HG02623 (cell line): Measurements from ENCODE around the gene SYT4.
"Not testable (repeated sequence)": the region's sequence is repeated elsewhere in the genome, so short reads cannot be mapped to it uniquely, and the experiment has no call there.

Source experiments
- ATAC-seq: cut with Tn5 transposase; IDR thresholded peaks from one replicate; pipeline ENCODE4 v1.9.1; 2021; ENCODE audit warnings: moderate library complexity; ENCODE audit not compliant: unreplicated experiment

The SYT4 gene, protein sequence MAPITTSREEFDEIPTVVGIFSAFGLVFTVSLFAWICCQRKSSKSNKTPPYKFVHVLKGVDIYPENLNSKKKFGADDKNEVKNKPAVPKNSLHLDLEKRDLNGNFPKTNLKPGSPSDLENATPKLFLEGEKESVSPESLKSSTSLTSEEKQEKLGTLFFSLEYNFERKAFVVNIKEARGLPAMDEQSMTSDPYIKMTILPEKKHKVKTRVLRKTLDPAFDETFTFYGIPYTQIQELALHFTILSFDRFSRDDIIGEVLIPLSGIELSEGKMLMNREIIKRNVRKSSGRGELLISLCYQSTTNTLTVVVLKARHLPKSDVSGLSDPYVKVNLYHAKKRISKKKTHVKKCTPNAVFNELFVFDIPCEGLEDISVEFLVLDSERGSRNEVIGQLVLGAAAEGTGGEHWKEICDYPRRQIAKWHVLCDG

GRCh38 chr18:43277164-43277600, at the start of gene SYT4:
SYT4 (minus strand) TSS chr18:43277490; CDS start chr18:43277281, 209 bp downstream.
- no peak for ATAC-seq

DNA sequence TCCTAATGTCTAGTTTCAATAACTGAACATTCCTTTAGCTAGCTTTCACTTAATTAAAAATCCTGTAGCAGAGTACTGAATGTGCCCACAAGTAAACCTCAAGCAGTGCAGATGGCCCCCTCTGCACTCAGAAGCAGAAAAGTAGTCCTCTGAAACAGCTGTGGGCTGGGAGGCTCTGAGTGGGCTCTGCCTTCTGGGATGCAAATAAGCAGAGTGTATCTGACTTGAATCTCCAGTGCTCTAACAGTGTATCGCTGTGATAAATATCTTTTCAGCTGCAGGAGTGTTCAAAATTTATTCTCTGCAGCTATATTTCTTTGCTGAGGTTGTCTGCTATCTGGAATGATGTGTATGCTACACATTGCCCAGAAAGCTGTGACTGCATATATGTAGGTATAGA, 44.8 kb upstream of the SYT4 start:
- ATAC-seq: no peak

DNA sequence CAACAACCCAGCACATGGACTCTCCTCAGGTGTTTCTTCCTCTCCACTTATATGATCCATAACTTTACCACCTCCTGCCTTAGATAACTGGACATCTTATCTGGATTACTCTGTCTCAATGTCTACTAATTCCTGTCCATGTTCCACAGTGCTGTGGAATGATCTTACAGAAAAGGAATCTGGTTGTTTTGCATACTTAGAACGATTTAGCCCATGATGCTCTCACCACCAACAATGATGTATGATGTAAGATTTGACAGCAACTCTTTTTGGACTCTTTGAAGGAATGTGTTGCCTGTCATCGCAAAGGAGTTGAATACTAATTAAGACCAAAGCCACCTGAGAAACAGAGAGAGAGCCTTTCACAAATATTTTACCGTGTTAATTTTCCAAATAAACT, 37.7 kb upstream of the SYT4 start:
- ATAC-seq: no peak

GRCh38 chr18:43312891-43313290, 35.6 kb upstream of the SYT4 start:
- ATAC-seq: no peak

GRCh38 chr18:43310239-43310638, 32.9 kb upstream of the SYT4 start:
- no peak for ATAC-seq

GRCh38 chr18:43303376-43303775, 26.1 kb upstream of the SYT4 start:
- ATAC-seq: no peak

DNA sequence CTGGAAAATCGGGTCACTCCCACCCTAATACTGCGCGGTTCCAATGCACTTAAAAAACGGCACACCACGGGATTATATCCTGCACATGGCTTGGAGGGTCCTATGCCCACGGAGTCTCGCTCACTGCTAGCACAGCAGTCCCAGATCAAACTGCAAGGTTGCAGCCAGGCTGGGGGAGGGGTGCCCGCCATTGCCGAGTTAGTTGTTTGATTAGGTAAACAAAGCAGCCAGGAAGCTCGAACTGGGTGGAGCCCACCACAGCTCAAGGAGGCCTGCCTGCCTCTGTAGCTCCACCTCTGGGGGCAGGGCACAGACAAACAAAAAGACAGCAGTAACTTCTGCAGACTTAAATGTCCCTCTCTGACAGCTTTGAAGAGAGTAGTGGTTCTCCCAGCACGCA, 8.9 kb upstream of the SYT4 start:
- ATAC-seq: not testable (repeated sequence)

GRCh38 chr18:43283299-43283698, 6.0 kb upstream of the SYT4 start:
- no peak for ATAC-seq

- no peak for ATAC-seq
These were observed 1.9 kb upstream of the SYT4 start for GRCh38 chr18:43279015-43279744.

DNA sequence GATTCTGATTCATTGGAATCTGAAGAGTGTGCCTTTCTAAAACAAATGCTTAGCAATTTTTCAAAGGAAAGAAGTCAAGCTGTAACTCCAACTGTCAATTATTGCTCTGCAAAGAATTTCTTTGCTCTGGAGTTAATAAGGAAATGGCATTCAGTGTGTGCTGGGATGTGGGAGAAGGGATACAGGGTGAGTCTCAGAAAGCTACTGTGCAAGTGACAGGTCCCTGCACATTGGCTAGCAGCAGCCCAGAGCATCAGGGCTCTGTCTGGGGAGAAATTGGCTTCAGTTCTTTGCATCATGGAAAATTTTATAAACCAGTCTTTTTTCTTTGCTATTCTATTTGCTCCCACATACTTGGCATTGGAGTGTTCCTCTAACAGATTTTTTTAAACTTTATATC, 1.1 kb upstream of the SYT4 start:
- no peak for ATAC-seq

- no peak for ATAC-seq
These were observed 799 bp downstream of the SYT4 start for GRCh38 chr18:43276491-43276890.

DNA sequence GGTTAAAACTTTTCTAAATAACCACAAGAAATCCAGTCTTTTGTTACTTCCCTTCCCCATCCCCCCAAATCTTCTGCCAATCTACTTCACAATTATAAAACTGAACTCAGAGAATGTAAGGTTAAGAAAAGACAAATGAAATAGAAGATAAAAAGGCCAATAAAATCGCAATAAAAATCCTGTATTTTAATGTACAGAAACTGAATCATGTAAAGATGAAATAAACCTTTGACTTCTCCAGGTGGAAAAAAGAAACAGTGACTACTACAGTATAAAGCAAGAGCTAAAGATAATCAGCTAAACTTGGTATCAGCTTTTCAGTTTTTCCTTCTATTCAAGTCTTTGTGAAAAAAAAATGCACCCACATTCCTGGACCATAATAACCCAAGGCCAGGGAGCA, 1.7 kb downstream of the SYT4 start:
- no peak for ATAC-seq

- ATAC-seq: no peak
These were observed 2.8 kb downstream of the SYT4 start for GRCh38 chr18:43274526-43274925.

- ATAC-seq: peak; percentile 90
These were observed 5.5 kb downstream of the SYT4 start for GRCh38 chr18:43271593-43272432.

GRCh38 chr18:43267818-43268217, 9.5 kb downstream of the SYT4 start:
- no peak for ATAC-seq

- no peak for ATAC-seq
These were observed 11.8 kb downstream of the SYT4 start for GRCh38 chr18:43265465-43265864.

DNA sequence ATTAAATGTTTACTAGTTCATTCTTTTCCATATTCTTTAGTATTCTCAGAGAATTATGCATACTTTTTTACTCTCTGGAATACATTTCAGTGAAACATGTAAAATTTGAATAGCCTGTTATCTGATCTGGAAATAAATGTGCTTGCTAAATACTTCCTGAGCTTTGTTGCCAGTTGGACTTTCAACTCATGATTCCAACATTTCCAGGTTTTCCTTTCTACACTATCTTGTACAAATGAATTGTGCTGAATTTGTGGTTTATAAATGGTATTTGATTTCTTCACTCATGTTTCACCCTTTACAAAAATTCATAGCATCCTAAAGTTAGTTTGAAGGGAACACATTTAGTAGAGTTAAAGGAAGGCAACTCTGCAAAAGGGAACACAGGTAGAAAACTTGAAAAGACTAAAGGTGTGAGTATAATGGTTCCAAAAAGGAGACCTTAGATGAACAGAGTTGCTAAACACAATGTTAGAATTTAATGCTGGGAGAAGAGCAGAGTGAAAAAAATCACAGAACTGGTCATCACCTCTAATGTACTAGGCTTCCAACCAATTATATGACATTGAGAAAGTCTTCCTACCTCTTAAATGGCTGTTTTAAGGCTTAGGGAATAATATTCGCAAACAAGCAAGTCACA, 28.6 kb downstream of the SYT4 start:
- ATAC-seq: no peak

- ATAC-seq: no peak
These were observed 29.3 kb downstream of the SYT4 start for GRCh38 chr18:43247944-43248343.

GRCh38 chr18:43238429-43238828, 38.9 kb downstream of the SYT4 start:
- ATAC-seq: no peak

DNA sequence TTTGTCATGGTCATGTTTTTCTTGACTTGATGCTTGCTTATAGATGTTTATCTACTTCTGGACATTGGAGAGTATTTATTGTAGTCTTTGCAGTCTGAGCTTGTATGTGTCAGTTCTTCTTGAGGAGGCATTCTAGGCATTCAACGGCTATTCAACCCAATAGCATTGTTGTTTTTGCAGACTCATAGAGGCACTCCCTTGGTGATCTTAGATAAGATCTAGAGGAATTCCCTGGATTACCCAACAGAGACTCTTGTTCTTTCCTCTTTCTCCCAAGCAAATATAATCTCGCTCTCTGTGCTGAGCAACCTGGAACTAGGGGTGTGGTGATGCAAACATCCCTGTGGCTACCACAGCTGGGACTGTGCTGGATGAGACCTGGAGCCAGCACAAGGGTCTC, 40.4 kb downstream of the SYT4 start:
- ATAC-seq: no peak

DNA sequence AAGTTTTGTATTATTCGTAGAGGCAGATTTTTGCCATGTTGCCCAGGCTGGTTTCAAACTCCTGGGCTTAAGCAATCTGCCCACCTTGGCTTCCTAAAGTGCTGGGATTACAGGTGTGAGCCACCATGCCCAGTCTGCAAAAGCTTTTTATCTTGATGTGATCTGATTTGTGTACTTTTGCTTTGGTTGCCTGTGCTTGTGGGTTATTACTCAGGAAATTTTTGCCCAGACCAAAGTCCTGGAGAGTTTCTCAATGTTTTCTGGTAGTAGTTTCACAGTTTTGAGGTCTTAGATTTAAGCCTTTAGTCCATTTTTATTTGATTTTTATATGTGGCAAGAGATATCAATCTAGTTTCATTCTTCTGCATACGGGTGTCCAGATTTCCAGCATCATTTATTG, 42.4 kb downstream of the SYT4 start:
- ATAC-seq: no peak
